IMR-90 (cell line): Measurements from ENCODE around the gene TMEM17. TPM values are rescaled to one million over a fixed set of nuclear protein-coding genes. Genes with fewer than 3 reads are reported as not detected.

Experiments used
- ATAC-seq: fragments of 200-7000 bp; cut with Tn5 transposase; 2 replicates; pipeline ENCODE4 v1.9.1; 2020; ENCODE audit warnings: low read depth, mild to moderate bottlenecking, moderate library complexity
- BruUV-seq: library from RNA; stranded (reverse); fragments of 400-500 nt; replicated peaks from 2 replicates; lab custom pipeline; 2021; lab: Mats Ljungman, UMichigan
- CTCF ChIA-PET: fragments of 300-600 bp; formaldehyde crosslinking; extraction: SDS; loops from one replicate; lab custom pipeline; 2021; ENCODE audit warnings: antibody characterized with exemption; lab: Yijun Ruan, JAX
- POLR2A ChIA-PET: fragments of 300-600 bp; sonication (Branson Sonifier 250); formaldehyde crosslinking; loops from one replicate; lab custom pipeline; 2022; ENCODE audit warnings: antibody characterized with exemption; ENCODE audit not compliant: unreplicated experiment; lab: Charles Lee
- DNase-seq: peaks from one replicate; pipeline ENCODE4 v3.0.0; 2013
- H2AFZ ChIP-seq: replicated peaks from 2 replicates; pipeline ENCODE3; 2013; ENCODE audit warnings: low read length, mild to moderate bottlenecking; ENCODE audit not compliant: poor library complexity
- H2AK5ac ChIP-seq: 2 replicates; pipeline ENCODE4 v1.6.1; 2013; ENCODE audit warnings: low read depth, low read length, inconsistent platforms
- H2AK9ac ChIP-seq: replicated peaks from 2 replicates; pipeline ENCODE3; 2013; ENCODE audit warnings: mild to moderate bottlenecking, low read depth, low read length, moderate library complexity; ENCODE audit not compliant: poor library complexity
- H2BK120ac ChIP-seq: 2 replicates; pipeline ENCODE4 v1.6.1; 2013; ENCODE audit warnings: low read depth, low read length, inconsistent platforms
- H2BK15ac ChIP-seq: 3 replicates; pipeline ENCODE4 v1.6.1; 2013; ENCODE audit warnings: low read depth, low read length, inconsistent platforms
- H2BK20ac ChIP-seq: 2 replicates; pipeline ENCODE4 v1.6.1; 2013; ENCODE audit warnings: low read depth, mild to moderate bottlenecking, inconsistent platforms, low read length, moderate library complexity
- H2BK5ac ChIP-seq: 2 replicates; pipeline ENCODE4 v1.6.1; 2013; ENCODE audit warnings: mild to moderate bottlenecking, low read depth, low read length, inconsistent platforms; ENCODE audit not compliant: poor library complexity, severe bottlenecking
- H3K14ac ChIP-seq: replicated peaks from 2 replicates; pipeline ENCODE4 v1.6.1; 2013; ENCODE audit warnings: low read depth, low read length, inconsistent platforms
- H3K18ac ChIP-seq: 2 replicates; pipeline ENCODE4 v1.6.1; 2013; ENCODE audit warnings: low read depth, low read length, control low read depth
- H3K23ac ChIP-seq: 2 replicates; pipeline ENCODE4 v1.6.1; 2013; ENCODE audit warnings: low read depth, low read length, inconsistent platforms
- H3K27ac ChIP-seq: 2 replicates; pipeline ENCODE4 v1.5.1; 2013; ENCODE audit warnings: mild to moderate bottlenecking, control low read depth, low read length; ENCODE audit not compliant: insufficient read depth
- H3K27me3 ChIP-seq: 2 replicates; pipeline ENCODE4 v1.6.1; 2013; ENCODE audit warnings: low read length; ENCODE audit not compliant: control insufficient read depth, insufficient read depth
- H3K36me3 ChIP-seq: 2 replicates; pipeline ENCODE4 v1.6.1; 2013; ENCODE audit warnings: low read length, mixed read lengths; ENCODE audit not compliant: control insufficient read depth, insufficient read depth
- H3K4ac ChIP-seq: 2 replicates; pipeline ENCODE4 v1.6.1; 2013; ENCODE audit warnings: low read depth, low read length, inconsistent platforms
- H3K4me1 ChIP-seq: 2 replicates; pipeline ENCODE4 v1.6.1; 2013; ENCODE audit warnings: low read length, mixed read lengths; ENCODE audit not compliant: control insufficient read depth, insufficient read depth
- H3K4me2 ChIP-seq: 2 replicates; pipeline ENCODE4 v1.6.1; 2013; ENCODE audit warnings: low read depth, mild to moderate bottlenecking, control low read depth, low read length, moderate library complexity
- H3K4me3 ChIP-seq: 2 replicates; pipeline ENCODE4 v1.5.1; 2013; ENCODE audit warnings: low read depth, mild to moderate bottlenecking, control low read depth, low read length, moderate library complexity; ENCODE audit not compliant: insufficient read depth
- H3K56ac ChIP-seq: 2 replicates; pipeline ENCODE4 v1.6.1; 2013; ENCODE audit warnings: low read length, inconsistent platforms; ENCODE audit not compliant: insufficient read depth; ENCODE audit errors: extremely low read depth
- H3K79me1 ChIP-seq, 2 experiments: 2 replicates each; pipeline ENCODE4 v1.6.1; 2013; ENCODE audit warnings: low read length in 2 of 2, inconsistent platforms in 1 of 2, low read depth in 1 of 2
- H3K9ac ChIP-seq: 2 replicates; pipeline ENCODE4 v1.6.1; 2013; ENCODE audit warnings: low read depth, low read length, control low read depth
- H3K9me1 ChIP-seq: 2 replicates; pipeline ENCODE4 v1.6.1; 2013; ENCODE audit warnings: low read length, inconsistent platforms; ENCODE audit not compliant: insufficient read depth
- H3K9me3 ChIP-seq: 2 replicates; pipeline ENCODE4 v1.6.1; 2013; ENCODE audit warnings: low read length; ENCODE audit not compliant: control insufficient read depth, insufficient read depth
- H4K20me1 ChIP-seq: 2 replicates; pipeline ENCODE4 v1.6.1; 2013; ENCODE audit warnings: low read length, inconsistent platforms; ENCODE audit not compliant: insufficient read depth
- H4K5ac ChIP-seq: 2 replicates; pipeline ENCODE4 v1.6.1; 2013; ENCODE audit warnings: mild to moderate bottlenecking, low read depth, low read length, control low read depth
- H4K8ac ChIP-seq, 2 experiments: 2 replicates each; pipeline ENCODE4 v1.6.1; 2013; ENCODE audit warnings: low read depth in 2 of 2, low read length in 2 of 2, control low read depth in 1 of 2, inconsistent platforms in 1 of 2
- H4K91ac ChIP-seq: 2 replicates; pipeline ENCODE4 v1.6.1; 2013; ENCODE audit warnings: low read depth, low read length, inconsistent platforms; ENCODE audit not compliant: insufficient read depth
- ELK1 ChIP-seq: fragments of 150-350 bp; IDR thresholded peaks from 2 replicates; pipeline ENCODE4 v1.6.1; 2016; ENCODE audit warnings: low read depth, mild to moderate bottlenecking, low read length, moderate library complexity, borderline replicate concordance
- MAFK ChIP-seq: IDR thresholded peaks from 2 replicates; pipeline ENCODE4 v1.6.1; 2012; ENCODE audit warnings: low read depth, low read length, improper control_type of control experiment
- NFE2L2 ChIP-seq: fragments of 150-350 bp; IDR thresholded peaks from 2 replicates; pipeline ENCODE4 v1.6.1; 2016; ENCODE audit warnings: low read depth, mild to moderate bottlenecking, low read length
- whole genome bisulfite sequencing, 2 experiments: methylation state at CpG; one replicate each; pipeline versions ENCODE4 v1.1.5 to v1.1.7; 2013; ENCODE audit warnings: missing lambda C conversion rate in 2 of 2; ENCODE audit not compliant: insufficient read length in 1 of 2; ENCODE audit errors: extremely low coverage in 2 of 2; 5-methylcytosine and 5-hydroxymethylcytosine counted together
- dilution Hi-C: fragments of 300-500 bp; cut with HindIII; formaldehyde crosslinking; loops from one replicate; pipeline ENCODE4 v1.14.3; 2018; ENCODE audit warnings: low sequenced_read_pairs; ENCODE audit not compliant: unreplicated experiment
- in situ Hi-C: fragments of 300-500 bp; cut with MboI; formaldehyde crosslinking; loops from 3 replicates; pipeline ENCODE4 v1.14.3; 2019; ENCODE audit warnings: low sequenced_read_pairs, inconsistent platforms, mixed read lengths
- intact Hi-C: fragments of 100-400 bp; cut with micrococcal nuclease; formaldehyde crosslinking; loops from 2 replicates; pipeline ENCODE4 v1.10.0; 2022
- polyA plus RNA-seq, 3 experiments: library from polyadenylated mRNA; depleted of rRNA; stranded (reverse); fragments of >200 nt; gene quantifications; 2 replicates each; pipeline ENCODE4 v1.2.3, GENCODE V29; 2012; ENCODE audit warnings: low replicate concordance in 1 of 3
- total RNA-seq: library from RNA; depleted of rRNA; stranded (reverse); fragments of >200 nt; gene quantifications from 2 replicates; pipeline ENCODE4 v1.2.3, GENCODE V29; 2012

Gene TMEM17
- total and polyA plus RNA-seq, 2 of the 4 experiments (the other 2 are of a cell fraction): 1.3 to 1.8 TPM

DNA sequence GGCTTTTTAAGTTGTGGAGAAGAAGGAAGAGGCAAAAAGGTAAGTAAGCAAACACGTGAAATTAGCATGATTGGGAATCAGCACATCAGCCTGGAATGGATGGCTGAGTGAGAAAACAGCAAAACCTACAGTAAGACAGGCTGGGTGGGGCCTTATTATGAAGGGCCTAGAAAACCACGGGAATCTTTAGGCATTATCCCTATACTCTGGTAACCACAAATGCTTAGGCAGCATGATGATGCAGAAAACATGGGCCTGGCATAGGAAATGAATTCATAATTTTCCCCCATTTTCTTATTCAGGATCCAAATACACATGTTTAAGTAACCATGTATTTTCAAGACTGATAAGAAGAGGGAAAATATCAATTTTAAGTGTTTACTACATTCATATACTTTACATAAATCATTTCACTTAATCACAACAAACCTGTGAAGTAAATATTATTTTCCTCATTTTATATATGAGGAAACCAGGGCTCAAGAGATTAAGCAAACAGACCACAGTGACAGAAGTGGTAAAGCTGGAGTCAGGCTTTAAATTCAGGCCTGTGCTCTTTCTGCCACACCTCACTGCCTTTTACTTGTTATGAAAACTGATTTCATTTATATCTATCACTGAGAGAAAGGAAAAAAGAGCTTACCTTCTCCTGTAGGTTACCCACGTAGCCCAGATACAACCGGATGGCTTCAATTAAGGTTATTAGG, 4.0 kb downstream of the TMEM17 start:
- no peaks in the 10 kb centered on the region for H3K9me3 ChIP-seq
- in situ Hi-C loops: no loop called here
- no peak overlapping the region for H3K4me3 ChIP-seq
- no peak overlapping the region for H2AK9ac ChIP-seq
- H2AK5ac ChIP-seq: no peak overlapping the region; the same call in 1 of the 2 replicates
- H2BK20ac ChIP-seq: peak overlapping the region; percentile 92
- H4K5ac ChIP-seq: peak overlapping the region; percentile 81
- H2BK15ac ChIP-seq: peak overlapping the region; percentile 83; the same call in 2 of the 3 replicates
- H3K23ac ChIP-seq: peak overlapping the region; percentile 63; the same call in 1 of the 2 replicates
- H3K4ac ChIP-seq: peak overlapping the region; percentile 83
- no TSS peak for BruUV-seq
- intact Hi-C loops: no loop called here
- no peaks in the 10 kb centered on the region for H3K27me3 ChIP-seq
- peak overlapping the region; percentile 50 for H2AFZ ChIP-seq
- H4K91ac ChIP-seq: peak overlapping the region; percentile 74; the same call in 1 of the 2 replicates
- no peak overlapping the region; the same call in 1 of the 2 replicates for H3K4me2 ChIP-seq
- CTCF ChIA-PET: no interaction called here
- H4K8ac ChIP-seq: peak overlapping the region; percentile 70 to 97
- no peaks in the 10 kb centered on the region for H3K79me1 ChIP-seq
- no peaks in the 10 kb centered on the region for H4K20me1 ChIP-seq
- peak overlapping the region; percentile 91 for H3K14ac ChIP-seq
- H3K36me3 ChIP-seq: no peaks in the 10 kb centered on the region
- POLR2A ChIA-PET: no interaction called here
- H3K4me1 ChIP-seq: no peaks in the 10 kb centered on the region; the same call in 1 of the 2 replicates
- TF ChIP-seq MAFK (peak; percentile 81), NFE2L2 (peak; percentile 94), ELK1 (no peak)
- peak overlapping the region; percentile 92 for H2BK5ac ChIP-seq
- 0 out of 2 replicates have a peak, but pooled peaks have one; percentile 5 for ATAC-seq
- H3K9me1 ChIP-seq: no peaks in the 10 kb centered on the region
- H3K27ac ChIP-seq: peak overlapping the region; percentile 66; the same call in 1 of the 2 replicates
- peak overlapping the region; percentile 4; the same call in 1 of the 2 replicates for H3K9ac ChIP-seq
- WGBS, 2 experiments: no CpG with 5 or more reads among the region's 4 CpGs
- peak; percentile 87 for DNase-seq
- peak overlapping the region; percentile 60; the same call in 1 of the 2 replicates for H3K56ac ChIP-seq
- dilution Hi-C loops: no loop called here
- H2BK120ac ChIP-seq: peak overlapping the region; percentile 92
- H3K18ac ChIP-seq: peak overlapping the region; percentile 78; the same call in 1 of the 2 replicates
